GM21360 (cell line): ENCODE results near the gene FRK.
"Not testable (repeated sequence)": the region's sequence is repeated elsewhere in the genome, so short reads cannot be mapped to it uniquely, and the experiment has no call there.

Source experiments
- ATAC-seq: cut with Tn5 transposase; IDR thresholded peaks from one replicate; pipeline ENCODE4 v1.9.1; 2021; ENCODE audit warnings: mild to moderate bottlenecking, moderate library complexity; ENCODE audit not compliant: unreplicated experiment

The FRK gene

GRCh38 chr6:116074732-116075390 is 14.2 kb upstream of the FRK start:
- ATAC-seq: no peak

GRCh38 chr6:116073765-116074440 is 13.2 kb upstream of the FRK start:
- ATAC-seq: no peak

- ATAC-seq: no peak
Measured at GRCh38 chr6:116072368-116072767, 11.7 kb upstream of the FRK start.

- no peak for ATAC-seq
Measured at GRCh38 chr6:116070616-116071389, 10.1 kb upstream of the FRK start.

- ATAC-seq: no peak
Measured at GRCh38 chr6:116070101-116070500, 9.4 kb upstream of the FRK start.

GRCh38 chr6:116066789-116067188 is 6.1 kb upstream of the FRK start:
- no peak for ATAC-seq

GRCh38 chr6:116064666-116065065 is 4.0 kb upstream of the FRK start:
- ATAC-seq: no peak

- ATAC-seq: no peak
Measured at GRCh38 chr6:116062496-116062895, 1.8 kb upstream of the FRK start.

GRCh38 chr6:116059713-116060571 is 749 bp downstream of the FRK start:
- peak; percentile 91 for ATAC-seq

- ATAC-seq: no peak
Measured at GRCh38 chr6:116057766-116058165, 2.9 kb downstream of the FRK start.

GRCh38 chr6:116055513-116055912 is 5.2 kb downstream of the FRK start:
- no peak for ATAC-seq

GRCh38 chr6:116051244-116051643 is 9.4 kb downstream of the FRK start:
- ATAC-seq: no peak

- ATAC-seq: no peak
Measured at GRCh38 chr6:116050737-116051136, 10.0 kb downstream of the FRK start.

- no peak for ATAC-seq
Measured at GRCh38 chr6:116049321-116049720, 11.4 kb downstream of the FRK start.

- ATAC-seq: peak; percentile 96
Measured at GRCh38 chr6:116047173-116047933, 13.3 kb downstream of the FRK start.

- ATAC-seq: no peak
Measured at GRCh38 chr6:116046737-116047136, 14.0 kb downstream of the FRK start.

GRCh38 chr6:116046272-116046671 is 14.4 kb downstream of the FRK start:
- ATAC-seq: not testable (repeated sequence)

GRCh38 chr6:116041934-116042333 is 18.8 kb downstream of the FRK start:
- no peak for ATAC-seq

- no peak for ATAC-seq
Measured at GRCh38 chr6:116040993-116041392, 19.7 kb downstream of the FRK start.

GRCh38 chr6:116036885-116037284 is 23.8 kb downstream of the FRK start:
- no peak for ATAC-seq
